ENCODE data around the gene DENND5A.
"Not testable (repeated sequence)": the region's sequence is repeated elsewhere in the genome, so short reads cannot be mapped to it uniquely, and the experiment has no call there.

Gene DENND5A

GRCh38 chr11:9172389-9172788 lies 92.8 kb downstream of the DENND5A start:
- DNase-seq = no peak

GRCh38 chr11:9170450-9170849 lies 94.7 kb downstream of the DENND5A start:
- DNase-seq = no peak

GRCh38 chr11:9169595-9170295 lies 95.4 kb downstream of the DENND5A start:
- no peak for DNase-seq

- DNase-seq = not testable (repeated sequence)
These were observed 103.2 kb downstream of the DENND5A start for GRCh38 chr11:9161991-9162390.

GRCh38 chr11:9160166-9160565 lies 105.0 kb downstream of the DENND5A start:
- DNase-seq = no peak

GRCh38 chr11:9158898-9159391 lies 106.2 kb downstream of the DENND5A start:
- no peak for DNase-seq

- DNase-seq = no peak
These were observed 109.2 kb downstream of the DENND5A start for GRCh38 chr11:9155930-9156329.

- no peak for DNase-seq
These were observed 111.5 kb downstream of the DENND5A start for GRCh38 chr11:9153651-9154050.

GRCh38 chr11:9151631-9152030 lies 113.5 kb downstream of the DENND5A start:
- DNase-seq = no peak

- DNase-seq = no peak
These were observed 114.2 kb downstream of the DENND5A start for GRCh38 chr11:9150926-9151325.

- no peak for DNase-seq
These were observed 114.6 kb downstream of the DENND5A start for GRCh38 chr11:9150501-9150900.

- DNase-seq = no peak
These were observed 116.4 kb downstream of the DENND5A start for GRCh38 chr11:9148727-9149126.

- DNase-seq = no peak
These were observed 117.1 kb downstream of the DENND5A start for GRCh38 chr11:9148035-9148434.

GRCh38 chr11:9146477-9146876 lies 118.7 kb downstream of the DENND5A start:
- no peak for DNase-seq

- no peak for DNase-seq
These were observed 119.9 kb downstream of the DENND5A start for GRCh38 chr11:9145283-9145682.

- no peak for DNase-seq
These were observed 120.3 kb downstream of the DENND5A start for GRCh38 chr11:9144828-9145227.

GRCh38 chr11:9143721-9144120 lies 121.4 kb downstream of the DENND5A start:
- no peak for DNase-seq

GRCh38 chr11:9142732-9143131 lies 122.4 kb downstream of the DENND5A start:
- DNase-seq = no peak

GRCh38 chr11:9141186-9141585 lies 124.0 kb downstream of the DENND5A start:
- DNase-seq = no peak

GRCh38 chr11:9139628-9140357 lies 125.4 kb downstream of the DENND5A start:
- DNase-seq = no peak

- peak; percentile 15 to 22 for DNase-seq
These were observed 126.3 kb downstream of the DENND5A start for GRCh38 chr11:9138612-9139579.

- DNase-seq = no peak
These were observed 127.1 kb downstream of the DENND5A start for GRCh38 chr11:9138133-9138453.

Data from activated CD4-positive, alpha-beta T cell treated with anti-CD3 and anti-CD28 coated beads, Interleukin-2, amount 50 U/mL, for 4 hours (primary cell).